GM18520 (cell line): Measurements from ENCODE around the gene FOXM1.

Experiments used
- ATAC-seq: cut with Tn5 transposase; IDR thresholded peaks from one replicate; pipeline ENCODE4 v1.9.1; 2021; ENCODE audit not compliant: unreplicated experiment

The FOXM1 gene, protein sequence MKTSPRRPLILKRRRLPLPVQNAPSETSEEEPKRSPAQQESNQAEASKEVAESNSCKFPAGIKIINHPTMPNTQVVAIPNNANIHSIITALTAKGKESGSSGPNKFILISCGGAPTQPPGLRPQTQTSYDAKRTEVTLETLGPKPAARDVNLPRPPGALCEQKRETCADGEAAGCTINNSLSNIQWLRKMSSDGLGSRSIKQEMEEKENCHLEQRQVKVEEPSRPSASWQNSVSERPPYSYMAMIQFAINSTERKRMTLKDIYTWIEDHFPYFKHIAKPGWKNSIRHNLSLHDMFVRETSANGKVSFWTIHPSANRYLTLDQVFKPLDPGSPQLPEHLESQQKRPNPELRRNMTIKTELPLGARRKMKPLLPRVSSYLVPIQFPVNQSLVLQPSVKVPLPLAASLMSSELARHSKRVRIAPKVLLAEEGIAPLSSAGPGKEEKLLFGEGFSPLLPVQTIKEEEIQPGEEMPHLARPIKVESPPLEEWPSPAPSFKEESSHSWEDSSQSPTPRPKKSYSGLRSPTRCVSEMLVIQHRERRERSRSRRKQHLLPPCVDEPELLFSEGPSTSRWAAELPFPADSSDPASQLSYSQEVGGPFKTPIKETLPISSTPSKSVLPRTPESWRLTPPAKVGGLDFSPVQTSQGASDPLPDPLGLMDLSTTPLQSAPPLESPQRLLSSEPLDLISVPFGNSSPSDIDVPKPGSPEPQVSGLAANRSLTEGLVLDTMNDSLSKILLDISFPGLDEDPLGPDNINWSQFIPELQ

DNA sequence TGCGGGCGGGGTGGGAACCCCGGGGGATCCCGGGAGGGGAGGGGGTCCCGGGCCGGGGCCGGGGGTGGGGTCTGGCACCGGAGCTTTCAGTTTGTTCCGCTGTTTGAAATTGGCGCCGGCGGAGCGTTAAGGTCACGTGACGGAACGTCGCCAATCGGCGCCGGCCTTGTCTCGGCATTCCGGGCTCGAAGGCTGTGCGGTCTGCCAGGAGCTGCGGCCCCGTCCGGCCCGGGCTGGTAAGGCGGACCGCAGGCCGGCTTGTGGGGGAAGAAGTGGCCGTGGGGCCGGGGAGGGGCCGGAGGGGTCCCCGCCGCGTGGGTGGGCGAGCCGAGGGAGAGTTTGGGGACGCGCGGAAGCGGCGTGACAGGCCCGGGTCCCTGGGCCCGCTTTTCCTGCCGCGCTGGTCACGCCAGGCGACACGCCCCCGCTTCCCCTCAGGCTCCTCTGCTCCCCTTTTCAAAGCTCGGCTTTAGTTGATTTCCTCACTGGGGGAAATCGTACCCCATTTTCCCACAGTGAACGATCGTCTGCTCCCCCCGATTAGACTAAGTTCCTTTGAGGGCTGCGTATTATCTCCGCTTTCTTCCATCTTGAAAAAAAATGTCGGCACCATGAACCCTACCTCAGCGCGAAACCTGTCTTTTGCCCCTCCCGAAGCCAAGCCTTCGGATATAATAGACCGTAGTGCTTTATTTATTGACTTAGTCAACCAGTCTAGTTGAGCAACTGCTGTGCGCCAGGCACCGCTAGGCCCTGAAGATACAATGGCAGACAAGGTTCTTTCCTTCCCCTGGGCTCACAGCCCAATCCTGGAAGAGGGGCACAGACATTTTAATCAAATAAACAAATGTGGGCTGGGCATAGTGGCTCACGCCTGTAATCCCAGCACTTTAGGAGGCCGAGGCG, at the start of gene FOXM1, which contains the start of gene RHNO1:
FOXM1 (minus strand) TSS at position 128 of the 906 bp plus-strand sequence. CDS start 2,696 bp downstream, outside the sequence.
RHNO1 (plus strand) TSS at position 177 of the 906 bp plus-strand sequence. CDS start 8,144 bp downstream, outside the sequence.
- peak; percentile 70 for ATAC-seq

DNA sequence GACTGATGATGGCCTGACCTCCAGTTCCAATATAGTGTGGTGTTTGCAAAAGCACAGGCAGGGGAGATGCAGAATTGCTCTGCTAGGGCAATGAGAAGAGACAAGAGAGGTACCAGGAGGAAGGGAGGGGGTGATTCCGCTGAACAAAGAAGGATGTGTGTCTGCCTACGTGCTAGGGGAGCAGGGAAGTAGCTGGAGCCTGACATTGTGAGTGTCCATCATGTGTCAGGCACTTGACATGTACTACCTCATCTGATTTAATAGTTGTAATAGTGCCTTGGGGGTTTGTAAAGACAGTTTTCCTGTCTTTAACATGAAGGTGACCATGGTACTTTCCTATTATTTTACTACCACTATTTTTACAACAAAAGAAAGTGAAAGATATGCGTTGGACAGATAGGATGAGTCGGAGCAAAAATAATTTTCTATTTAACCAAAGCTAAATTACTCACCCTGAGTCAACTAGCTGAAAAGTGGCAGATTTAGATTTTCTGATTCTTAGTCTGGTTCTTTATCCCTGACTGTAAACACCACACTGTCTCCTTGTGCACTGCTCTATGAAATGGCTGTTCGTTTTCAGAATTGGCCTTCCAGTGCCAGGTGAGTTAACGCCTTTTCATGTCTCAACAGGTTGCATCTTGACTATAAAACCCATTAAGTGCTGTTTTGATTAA, 48.5 kb upstream of the FOXM1 start:
- no peak for ATAC-seq

DNA sequence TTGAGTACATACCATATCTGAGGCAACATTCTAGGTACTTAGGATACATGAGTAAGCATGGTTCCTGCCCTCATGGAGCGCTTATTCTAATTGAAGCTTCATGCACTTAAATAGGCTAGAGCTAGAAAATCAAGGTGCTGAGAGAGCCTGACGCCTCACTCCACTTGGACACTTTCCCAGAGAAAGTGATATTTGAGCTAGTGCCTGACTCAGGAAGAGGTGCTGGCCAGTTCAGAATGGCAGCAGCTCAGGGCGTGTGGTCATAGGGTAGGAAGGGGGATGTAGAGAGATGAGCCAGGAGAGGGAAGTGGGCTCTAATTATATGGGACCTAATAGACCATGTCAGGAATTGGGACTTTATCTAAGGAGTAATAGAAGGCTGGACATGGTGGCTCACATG, 47.0 kb upstream of the FOXM1 start:
- no peak for ATAC-seq

DNA sequence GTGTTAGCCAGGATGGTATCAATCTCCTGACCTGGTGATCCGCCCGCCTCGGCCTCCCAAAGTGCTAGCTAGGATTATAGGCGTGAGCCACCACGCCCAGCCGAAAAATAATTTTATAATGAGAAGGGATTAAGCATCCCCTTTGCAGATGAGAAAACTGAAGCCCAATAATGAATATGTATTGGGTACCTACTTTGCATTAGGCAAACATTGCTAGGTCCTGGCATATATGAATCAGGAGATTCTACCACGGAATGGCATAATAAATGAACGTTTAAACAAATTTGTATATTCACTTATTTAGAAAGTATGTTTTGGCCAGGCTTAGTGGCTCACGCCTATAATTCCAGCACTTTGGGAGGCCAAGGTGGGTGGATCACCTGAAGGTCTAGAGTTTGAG, 46.1 kb upstream of the FOXM1 start:
- ATAC-seq = no peak

DNA sequence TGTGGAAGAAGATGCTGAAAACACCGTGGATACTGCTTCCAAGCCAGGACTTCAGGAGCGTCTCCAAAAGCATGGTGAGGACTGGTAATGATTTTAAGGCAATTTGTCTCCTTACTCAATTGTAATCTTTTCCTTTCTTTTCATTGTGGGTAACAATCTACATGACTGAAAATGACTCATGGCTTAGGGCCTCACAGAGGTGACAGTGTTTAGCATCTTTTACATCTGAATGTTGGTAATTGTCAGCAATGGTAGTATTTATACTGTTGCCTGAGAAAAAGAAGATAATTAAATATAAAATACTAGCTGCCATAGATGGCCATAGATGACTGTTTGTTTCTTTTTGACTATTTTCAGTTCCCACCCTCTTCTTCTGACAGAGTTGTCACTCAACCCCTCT, 45.4 kb upstream of the FOXM1 start:
- ATAC-seq = no peak

DNA sequence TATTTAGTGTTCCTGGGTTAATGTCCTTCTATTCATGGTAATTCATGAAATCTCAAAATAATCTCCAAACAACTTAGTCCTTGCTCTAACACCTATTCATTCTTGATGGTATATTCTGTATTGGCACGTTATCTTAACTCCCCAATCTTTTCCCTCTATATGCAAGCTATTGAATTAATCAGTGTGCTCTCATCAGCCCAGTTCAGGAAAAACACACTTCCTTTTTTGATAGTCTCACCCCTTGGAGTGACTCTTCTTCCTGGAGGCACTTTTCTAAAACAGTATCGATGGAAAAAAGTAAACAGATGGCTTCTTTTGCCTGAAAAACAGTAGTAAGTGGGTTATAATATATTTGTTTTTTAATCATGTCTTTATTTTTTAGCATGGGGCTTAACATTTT, 42.3 kb upstream of the FOXM1 start:
- ATAC-seq = no peak

DNA sequence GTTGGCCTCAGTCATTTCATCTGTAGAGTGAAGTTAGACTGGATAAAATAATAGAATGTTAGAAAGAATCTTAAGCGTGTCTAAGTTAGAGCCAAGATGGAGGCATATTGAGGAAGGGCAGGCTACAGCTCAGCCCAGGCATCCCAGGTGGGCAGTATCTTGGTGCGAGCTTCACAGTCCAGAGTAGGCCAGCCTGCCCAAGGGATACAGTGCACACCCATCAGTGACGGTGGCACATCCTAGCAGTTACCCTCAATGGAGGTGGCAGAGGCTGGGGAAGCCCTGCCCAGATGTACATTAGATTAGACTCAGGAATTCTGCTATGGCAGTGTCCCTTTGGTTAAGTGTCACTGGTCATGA, 35.2 kb upstream of the FOXM1 start:
- no peak for ATAC-seq

DNA sequence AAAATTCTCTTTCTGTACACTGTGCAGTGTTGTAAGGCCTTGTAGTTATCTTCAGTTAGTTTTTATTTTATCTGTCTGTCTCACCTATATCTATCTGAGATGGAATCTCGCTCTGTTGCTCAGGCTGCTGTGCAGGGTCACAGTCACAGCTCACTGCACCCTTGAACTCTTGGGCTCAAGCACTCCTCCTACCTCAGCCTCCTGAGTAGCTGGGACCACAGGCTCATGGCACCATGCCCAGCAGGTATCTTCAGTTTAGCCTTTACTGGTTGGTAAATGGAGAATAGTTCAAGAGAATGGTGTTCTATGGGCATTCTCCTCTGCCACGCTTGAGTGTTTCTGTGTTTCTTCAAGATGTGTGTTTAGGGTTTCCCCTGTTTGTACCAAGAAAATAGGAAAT, 27.3 kb upstream of the FOXM1 start:
- ATAC-seq = no peak

DNA sequence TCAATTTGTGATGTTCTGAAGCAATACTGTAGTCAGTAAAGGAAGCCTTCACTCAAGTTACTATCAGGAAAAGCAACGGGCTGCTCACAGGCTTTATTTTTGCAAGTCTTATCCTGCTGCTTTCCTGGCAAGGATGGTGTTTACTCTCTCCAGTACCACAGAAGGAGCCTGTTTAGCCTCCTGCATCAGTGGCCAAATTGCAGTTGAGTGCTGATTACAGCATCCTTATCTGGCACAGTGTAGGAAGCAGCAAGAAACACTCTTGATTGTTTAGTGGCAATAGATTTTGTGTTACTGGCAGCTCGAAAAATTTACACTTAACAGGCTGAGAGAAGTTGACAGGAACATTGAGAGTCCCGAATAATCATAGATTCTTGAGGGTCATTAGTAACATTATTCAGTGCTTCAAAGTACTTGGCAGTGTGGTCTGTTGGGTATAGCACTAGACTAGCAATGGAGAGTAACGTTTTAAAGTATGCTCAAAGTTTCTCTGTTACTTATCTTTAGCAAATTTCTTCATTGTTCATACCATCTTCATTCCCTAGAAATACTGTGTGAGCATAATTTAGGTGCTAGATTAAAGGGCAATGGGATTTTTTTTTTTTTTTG, 25.4 kb upstream of the FOXM1 start:
- ATAC-seq = no peak

DNA sequence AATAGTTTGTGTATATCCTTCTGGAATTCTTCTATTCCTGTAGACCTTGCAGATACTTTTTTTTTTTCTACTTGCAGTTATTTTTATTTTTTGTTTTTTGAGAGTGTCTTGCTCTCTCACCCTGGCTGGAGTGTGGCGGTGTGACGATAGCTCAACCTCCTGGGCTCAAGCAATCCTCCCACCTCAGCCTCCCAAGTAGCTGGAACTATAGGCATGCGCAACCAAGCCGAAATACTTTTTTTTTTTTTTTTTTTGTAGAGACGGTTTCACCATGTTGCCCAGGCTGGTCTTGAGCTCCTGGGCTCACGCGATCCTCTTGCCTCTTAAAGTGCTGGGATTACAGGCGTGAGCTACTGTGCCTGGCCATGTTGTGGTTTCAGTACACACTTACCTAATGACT, 23.7 kb upstream of the FOXM1 start:
- no peak for ATAC-seq

DNA sequence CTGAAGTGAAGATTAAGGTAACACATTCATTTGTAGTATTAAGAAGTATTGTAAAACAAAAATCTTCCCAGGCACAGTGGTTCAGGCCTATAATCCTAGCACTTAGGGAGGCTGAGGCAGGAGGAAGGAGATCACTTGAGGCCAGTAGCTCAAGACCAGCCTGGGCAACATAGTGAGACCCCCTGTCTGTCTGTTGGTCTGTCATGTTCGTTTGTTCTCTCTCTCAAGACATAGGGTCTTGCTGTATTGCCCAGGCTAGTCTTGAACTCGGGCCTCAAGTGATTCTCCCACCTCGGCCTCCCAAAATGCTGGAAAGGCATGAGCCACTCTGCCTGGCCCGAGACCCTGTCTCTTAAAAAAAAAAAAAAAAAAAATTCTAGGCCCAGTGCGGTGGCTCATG, 20.4 kb upstream of the FOXM1 start:
- no peak for ATAC-seq

DNA sequence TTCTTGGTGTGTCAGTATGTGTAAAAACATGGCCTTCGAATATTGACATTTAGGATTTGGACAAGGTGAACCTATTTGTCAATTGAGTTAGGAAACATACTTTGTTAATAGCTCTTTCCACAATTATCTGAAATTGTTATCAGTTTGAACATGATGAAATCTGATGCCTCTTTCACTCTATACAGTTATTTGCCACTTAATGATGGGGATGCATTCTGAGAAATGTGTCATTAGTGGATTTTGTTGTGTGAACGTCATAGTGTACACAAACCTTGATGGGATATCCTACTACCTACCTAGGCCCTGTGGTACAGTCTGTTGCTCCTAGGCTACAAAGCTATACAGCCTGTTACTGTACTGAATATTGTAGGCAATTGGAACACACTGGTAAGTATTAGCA, 18.5 kb upstream of the FOXM1 start:
- no peak for ATAC-seq

DNA sequence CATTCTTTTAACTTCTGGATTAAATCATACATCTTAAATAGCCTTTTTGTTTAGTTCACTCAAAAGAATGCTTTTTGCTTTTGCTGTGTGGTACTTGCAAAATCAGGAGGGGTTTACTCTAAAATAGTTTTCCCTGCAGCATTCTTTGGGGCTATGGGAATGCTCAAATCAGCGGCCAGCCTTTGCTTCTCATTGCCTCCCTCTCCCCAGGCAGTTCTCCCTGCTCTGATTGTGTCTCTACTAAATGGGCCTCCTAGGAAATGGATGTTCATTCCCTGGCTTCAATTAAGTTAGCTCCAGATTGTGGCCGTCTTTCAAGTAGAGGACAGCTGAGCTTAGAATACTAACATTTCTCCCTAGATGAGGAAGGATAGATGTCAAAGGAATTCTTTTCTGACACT, 18.1 kb upstream of the FOXM1 start:
- ATAC-seq = no peak

DNA sequence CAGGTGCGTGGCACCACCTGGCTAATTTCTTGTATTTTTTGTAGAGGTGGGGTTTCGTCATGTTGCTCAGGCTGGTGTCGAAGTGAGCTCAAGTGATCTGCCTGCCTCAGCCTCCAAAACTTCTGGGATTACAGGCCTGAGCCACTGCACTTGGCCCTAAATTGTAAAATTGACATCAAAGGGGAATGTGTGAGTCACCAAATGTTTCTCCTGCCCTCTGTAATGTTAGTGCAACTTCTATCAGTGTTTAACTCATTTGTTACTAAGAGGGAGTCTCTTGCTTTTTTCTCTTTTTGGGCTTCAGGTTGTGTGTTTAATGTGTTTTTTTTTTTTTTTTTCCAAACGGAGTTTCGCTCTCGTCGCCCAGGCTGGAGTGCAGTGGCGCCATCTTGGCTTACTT, 16.0 kb upstream of the FOXM1 start:
- no peak for ATAC-seq

DNA sequence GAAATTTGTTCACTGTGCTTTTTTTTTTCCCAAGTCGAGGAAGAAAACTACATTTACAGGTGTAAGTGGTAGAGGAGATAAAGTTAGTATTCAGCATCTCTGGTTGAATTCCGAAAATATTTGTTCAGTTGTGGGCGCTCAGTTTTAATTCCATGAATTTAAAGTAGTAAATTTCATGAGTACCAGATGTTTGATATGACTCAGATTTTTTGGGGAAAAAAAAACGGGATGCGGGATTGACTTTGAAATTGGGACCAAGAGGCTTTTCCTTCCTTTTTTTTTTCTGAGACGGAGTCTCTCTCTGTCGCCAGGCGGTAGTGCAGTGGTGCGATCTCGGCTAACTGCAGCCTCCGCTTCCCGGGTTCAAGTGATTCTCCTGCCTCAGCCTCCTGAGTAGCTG, 15.3 kb upstream of the FOXM1 start:
- ATAC-seq = no peak

DNA sequence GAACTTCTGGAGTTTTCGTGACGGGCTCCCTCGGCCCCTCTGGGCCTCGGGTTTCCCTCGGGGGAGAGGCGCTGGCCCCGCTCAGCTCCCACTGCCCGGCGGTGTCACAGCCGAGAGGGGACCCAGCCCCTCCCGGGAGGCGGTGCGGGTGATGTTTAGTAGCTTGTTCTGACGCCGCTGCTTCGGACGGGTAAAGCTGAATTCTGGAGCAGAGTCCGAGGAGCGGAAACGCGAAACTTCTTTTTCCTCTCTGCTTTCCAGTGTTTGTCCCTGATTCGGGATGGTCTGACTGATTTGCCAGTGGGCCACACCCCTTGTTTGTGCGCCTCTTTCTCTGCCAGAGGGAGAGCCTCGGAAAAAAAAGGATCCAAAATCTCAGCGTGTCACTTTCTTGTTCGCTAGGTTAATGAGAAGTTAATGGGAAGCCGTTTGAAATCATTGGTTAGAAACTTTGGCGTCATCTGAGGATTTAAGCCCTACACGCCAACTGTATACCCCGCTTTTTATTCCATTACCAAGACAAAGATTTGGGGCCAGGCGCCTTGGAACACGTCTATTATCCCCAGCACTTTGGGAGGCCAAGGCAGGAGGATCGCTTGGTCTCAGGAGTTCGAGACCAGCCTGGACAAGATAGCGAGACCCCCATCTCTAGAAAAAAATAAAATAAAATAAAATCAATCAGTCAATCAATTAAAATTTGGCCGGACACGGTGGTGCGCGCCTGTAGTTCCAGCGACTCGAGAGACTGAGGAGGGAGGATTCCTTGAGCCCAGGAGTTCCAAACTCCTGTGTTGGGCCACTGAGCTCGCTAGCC, 14.5 kb upstream of the FOXM1 start:
- ATAC-seq = no peak

DNA sequence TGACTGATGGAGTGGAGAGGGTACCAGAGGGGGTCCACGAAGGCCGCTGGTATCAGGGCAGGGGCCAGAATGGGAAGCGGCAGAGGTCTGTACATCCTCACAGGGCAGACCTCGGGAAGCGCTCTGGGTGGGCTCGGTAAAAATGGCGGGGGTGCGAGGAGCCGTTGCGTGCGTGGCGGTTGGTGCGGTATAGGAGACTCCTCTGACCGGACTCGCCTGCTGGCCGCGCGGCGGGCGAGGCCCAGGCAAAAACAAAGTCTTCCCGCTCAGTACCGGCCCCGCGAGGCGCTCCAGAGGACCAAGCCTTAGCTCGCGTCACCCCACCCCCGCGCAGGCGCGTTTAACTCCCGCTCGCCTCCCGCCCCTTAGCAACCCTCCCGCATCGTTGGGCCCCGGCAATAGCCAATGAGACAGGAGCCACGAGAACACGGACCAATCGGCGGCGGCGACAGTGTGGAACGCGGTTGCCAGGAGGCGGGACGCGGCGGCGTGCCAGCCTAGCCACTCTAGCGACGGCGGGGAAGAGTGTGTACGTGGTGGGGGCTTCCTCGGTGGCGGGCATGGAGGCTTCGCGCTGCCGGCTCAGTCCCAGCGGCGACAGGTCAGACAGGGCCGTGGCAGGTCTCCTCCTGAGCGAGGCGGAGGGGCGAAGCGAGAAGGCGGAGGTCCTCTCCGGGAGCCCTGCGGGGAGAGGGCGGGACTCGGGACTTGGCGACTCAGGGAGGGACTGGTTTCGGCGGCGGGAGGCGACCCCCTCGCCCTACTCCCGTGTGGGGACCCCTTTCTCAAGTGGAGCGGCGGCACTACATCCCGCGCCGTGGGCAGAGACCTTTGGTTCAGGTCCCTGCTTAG, 13.6 kb upstream of the FOXM1 start, which contains the start of gene TULP3:
TULP3 (plus strand) TSS at position 504 of the 852 bp plus-strand sequence; CDS start at position 561, 57 bp downstream.
- peak; percentile 94 for ATAC-seq

DNA sequence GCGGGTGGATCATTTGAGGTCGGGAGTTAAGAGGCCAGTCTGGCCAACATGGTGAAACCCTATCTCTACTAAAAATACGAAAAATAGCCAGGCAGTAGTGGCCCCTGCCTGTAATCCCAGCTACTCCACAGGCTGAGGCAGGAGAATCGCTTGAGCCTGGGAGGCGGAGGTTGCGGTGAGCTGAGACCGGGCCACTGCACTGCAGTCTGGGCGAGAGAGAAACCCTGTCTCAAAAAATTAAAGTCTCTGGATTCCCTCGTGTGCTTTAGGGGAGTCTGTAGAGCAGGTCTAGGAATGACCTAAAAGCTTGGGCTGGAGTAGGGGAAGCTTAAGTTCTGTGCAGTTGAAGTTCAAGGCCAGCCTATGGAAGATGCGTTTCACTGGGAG, 13.0 kb upstream of the FOXM1 start:
- no peak for ATAC-seq
